Keratinocyte (primary cell): ENCODE measurements around the gene POU6F1.

Source experiments
- CTCF ChIP-seq, 3 experiments: IDR thresholded peaks in 1 of 3; conservative IDR thresholded peaks in 1 of 3; optimal IDR thresholded peaks in 1 of 3; 2 replicates in 2 of 3; 3 replicates in 1 of 3; pipeline versions ENCODE3 to v1.5.1; 2011; ENCODE audit warnings: low read length in 3 of 3, mild to moderate bottlenecking in 3 of 3, moderate library complexity in 2 of 3, control low read depth in 1 of 3, inconsistent platforms in 1 of 3; ENCODE audit not compliant: insufficient read depth in 2 of 3; ENCODE audit errors: extremely low read depth in 1 of 3
- EZH2 ChIP-seq: IDR thresholded peaks from one replicate; pipeline ENCODE4 v1.6.1; 2012; ENCODE audit warnings: inconsistent platforms, mild to moderate bottlenecking, low read length, moderate library complexity

- TF ChIP-seq CTCF (optimal IDR thresholded peaks at IDR 0.05 in 1 of 3, IDR thresholded peaks at IDR 0.05 in 1 of 3, conservative IDR thresholded peaks at IDR 0.05 in 1 of 3; ENCODE audit: extremely low read depth in 1 of 3, insufficient read depth in 2 of 3, low read length in 3 of 3): no peak
- no peak for TF ChIP-seq EZH2
Observed at GRCh38 chr12:51195841-51196240, 22.0 kb downstream of the POU6F1 start.
